ENCODE measurements around the gene ZNF691.

ZNF691 gene

GRCh38 chr1:42835422-42835821, 11.0 kb upstream of the ZNF691 start:
- H3K4me2 ChIP-seq (ENCODE audit: low read depth, low read length, poor library complexity, severe bottlenecking) = no peak overlapping the region
- no peaks in the 10 kb centered on the region for H3K36me3 ChIP-seq (ENCODE audit: insufficient read depth, low read length)
- no peaks in the 10 kb centered on the region for H3K27me3 ChIP-seq (ENCODE audit: insufficient read depth, low read length, poor library complexity, severe bottlenecking)
- H3K9ac ChIP-seq (ENCODE audit: low read depth, low read length, poor library complexity, severe bottlenecking) = no peak overlapping the region
- no peak overlapping the region for H2AFZ ChIP-seq (ENCODE audit: low read length)
- no peaks in the 10 kb centered on the region for H3K4me1 ChIP-seq (ENCODE audit: insufficient read depth, low read length, poor library complexity, severe bottlenecking)
- no peak overlapping the region for H3K4me3 ChIP-seq (ENCODE audit: low read length, poor library complexity, severe bottlenecking)
- no peaks in the 10 kb centered on the region for H4K20me1 ChIP-seq (ENCODE audit: insufficient read depth, low read length, poor library complexity, severe bottlenecking)
- no peaks in the 10 kb centered on the region for H3K9me2 ChIP-seq (replicated peaks; ENCODE audit: low read depth, low read length)
- TF ChIP-seq, protein P1, sequence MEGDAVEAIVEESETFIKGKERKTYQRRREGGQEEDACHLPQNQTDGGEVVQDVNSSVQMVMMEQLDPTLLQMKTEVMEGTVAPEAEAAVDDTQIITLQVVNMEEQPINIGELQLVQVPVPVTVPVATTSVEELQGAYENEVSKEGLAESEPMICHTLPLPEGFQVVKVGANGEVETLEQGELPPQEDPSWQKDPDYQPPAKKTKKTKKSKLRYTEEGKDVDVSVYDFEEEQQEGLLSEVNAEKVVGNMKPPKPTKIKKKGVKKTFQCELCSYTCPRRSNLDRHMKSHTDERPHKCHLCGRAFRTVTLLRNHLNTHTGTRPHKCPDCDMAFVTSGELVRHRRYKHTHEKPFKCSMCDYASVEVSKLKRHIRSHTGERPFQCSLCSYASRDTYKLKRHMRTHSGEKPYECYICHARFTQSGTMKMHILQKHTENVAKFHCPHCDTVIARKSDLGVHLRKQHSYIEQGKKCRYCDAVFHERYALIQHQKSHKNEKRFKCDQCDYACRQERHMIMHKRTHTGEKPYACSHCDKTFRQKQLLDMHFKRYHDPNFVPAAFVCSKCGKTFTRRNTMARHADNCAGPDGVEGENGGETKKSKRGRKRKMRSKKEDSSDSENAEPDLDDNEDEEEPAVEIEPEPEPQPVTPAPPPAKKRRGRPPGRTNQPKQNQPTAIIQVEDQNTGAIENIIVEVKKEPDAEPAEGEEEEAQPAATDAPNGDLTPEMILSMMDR (conservative IDR thresholded peaks at IDR 0.05; ENCODE audit: low read length) = no peak
- no peak for TF ChIP-seq EZH2phosphoT487 (IDR thresholded peaks at IDR 0.05; ENCODE audit: borderline replicate concordance)
- no peaks in the 10 kb centered on the region for H3K9me3 ChIP-seq (ENCODE audit: insufficient read depth, low read depth, low read length)
- H3F3A ChIP-seq (ENCODE audit: low read depth) = no peaks in the 10 kb centered on the region
- no peaks in the 10 kb centered on the region for H3K79me2 ChIP-seq (ENCODE audit: insufficient read depth, low read length)

DNA sequence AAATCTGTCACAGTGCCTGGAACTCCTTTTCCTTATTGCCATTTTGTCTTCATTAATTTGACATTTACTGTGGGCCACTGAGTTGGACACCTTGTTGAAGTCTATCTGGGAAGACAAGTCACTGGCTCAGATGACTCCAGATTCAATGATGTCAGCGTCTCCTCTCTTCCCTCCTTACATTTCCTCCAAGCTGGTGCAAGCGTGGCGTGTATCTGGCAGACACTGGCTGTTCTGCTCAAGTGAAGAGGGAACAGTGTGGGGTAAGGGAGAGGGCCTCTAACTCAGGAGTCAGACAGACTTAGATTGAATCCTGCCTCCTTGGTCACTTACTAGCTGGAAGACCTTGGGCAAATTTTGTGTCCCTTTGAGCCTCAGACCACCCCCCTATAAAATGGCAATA, 8.7 kb upstream of the ZNF691 start:
- H3F3A ChIP-seq (ENCODE audit: low read depth) = no peaks in the 10 kb centered on the region
- H3K9ac ChIP-seq (ENCODE audit: low read depth, low read length, poor library complexity, severe bottlenecking) = no peak overlapping the region
- no peaks in the 10 kb centered on the region for H4K20me1 ChIP-seq (ENCODE audit: insufficient read depth, low read length, poor library complexity, severe bottlenecking)
- no peaks in the 10 kb centered on the region for H3K9me2 ChIP-seq (replicated peaks; ENCODE audit: low read depth, low read length)
- no peaks in the 10 kb centered on the region for H3K79me2 ChIP-seq (ENCODE audit: insufficient read depth, low read length)
- no peak overlapping the region for H3K4me3 ChIP-seq (ENCODE audit: low read length, poor library complexity, severe bottlenecking)
- H3K4me1 ChIP-seq (ENCODE audit: insufficient read depth, low read length, poor library complexity, severe bottlenecking) = no peaks in the 10 kb centered on the region
- no peak overlapping the region for H3K4me2 ChIP-seq (ENCODE audit: low read depth, low read length, poor library complexity, severe bottlenecking)
- H3K9me3 ChIP-seq (ENCODE audit: insufficient read depth, low read depth, low read length) = no peaks in the 10 kb centered on the region
- TF ChIP-seq EZH2phosphoT487 (IDR thresholded peaks at IDR 0.05; ENCODE audit: borderline replicate concordance) = no peak
- TF ChIP-seq, protein P1 (conservative IDR thresholded peaks at IDR 0.05; ENCODE audit: low read length) = no peak
- no peaks in the 10 kb centered on the region for H3K27me3 ChIP-seq (ENCODE audit: insufficient read depth, low read length, poor library complexity, severe bottlenecking)
- no peaks in the 10 kb centered on the region for H3K36me3 ChIP-seq (ENCODE audit: insufficient read depth, low read length)
- H2AFZ ChIP-seq (ENCODE audit: low read length) = no peak overlapping the region

DNA sequence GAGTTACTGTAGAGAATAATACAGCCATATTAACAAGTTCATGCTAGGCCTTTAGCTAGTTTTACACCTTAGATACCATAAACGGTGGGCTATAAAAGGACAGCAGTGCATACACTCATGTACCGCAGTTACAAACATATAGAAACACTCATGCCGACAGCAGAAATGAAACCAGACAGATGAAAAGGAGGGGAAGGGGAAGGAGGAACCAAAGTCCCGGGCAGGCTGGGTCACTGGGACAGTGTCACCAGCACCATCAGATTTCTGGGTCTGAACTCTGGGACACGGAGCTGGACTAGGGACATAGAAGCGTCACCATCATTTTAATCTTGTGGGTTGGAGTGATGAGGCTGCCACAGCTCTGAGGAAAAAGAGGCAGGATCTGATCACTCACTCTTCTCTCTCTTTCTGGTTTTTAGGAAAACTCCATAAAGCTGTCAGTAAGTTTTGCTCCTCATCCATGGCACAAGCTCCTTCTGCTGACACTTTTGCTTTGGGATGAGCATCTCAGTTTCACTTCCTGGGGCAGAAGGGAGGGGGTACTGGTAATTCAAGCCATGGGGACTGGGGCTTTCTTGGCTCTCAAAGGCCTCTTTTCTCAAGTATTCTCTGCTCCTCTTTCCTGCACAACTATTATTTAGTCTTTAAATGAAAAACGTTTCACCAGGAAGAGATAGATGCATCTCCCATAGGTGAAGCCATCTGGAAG, 7.8 kb upstream of the ZNF691 start:
- H3K4me2 ChIP-seq (ENCODE audit: low read depth, low read length, poor library complexity, severe bottlenecking) = no peak overlapping the region
- no peak overlapping the region for H3K4me3 ChIP-seq (ENCODE audit: low read length, poor library complexity, severe bottlenecking)
- no peaks in the 10 kb centered on the region for H3K27me3 ChIP-seq (ENCODE audit: insufficient read depth, low read length, poor library complexity, severe bottlenecking)
- no peaks in the 10 kb centered on the region for H3K36me3 ChIP-seq (ENCODE audit: insufficient read depth, low read length)
- H2AFZ ChIP-seq (ENCODE audit: low read length) = no peak overlapping the region
- no peaks in the 10 kb centered on the region for H3K9me3 ChIP-seq (ENCODE audit: insufficient read depth, low read depth, low read length)
- H3F3A ChIP-seq (ENCODE audit: low read depth) = no peaks in the 10 kb centered on the region
- TF ChIP-seq EZH2phosphoT487 (IDR thresholded peaks at IDR 0.05; ENCODE audit: borderline replicate concordance) = no peak
- TF ChIP-seq, protein P1 (conservative IDR thresholded peaks at IDR 0.05; ENCODE audit: low read length) = no peak
- no peaks in the 10 kb centered on the region for H3K79me2 ChIP-seq (ENCODE audit: insufficient read depth, low read length)
- H3K4me1 ChIP-seq (ENCODE audit: insufficient read depth, low read length, poor library complexity, severe bottlenecking) = no peaks in the 10 kb centered on the region
- no peak overlapping the region for H3K9ac ChIP-seq (ENCODE audit: low read depth, low read length, poor library complexity, severe bottlenecking)
- no peaks in the 10 kb centered on the region for H4K20me1 ChIP-seq (ENCODE audit: insufficient read depth, low read length, poor library complexity, severe bottlenecking)
- no peaks in the 10 kb centered on the region for H3K9me2 ChIP-seq (replicated peaks; ENCODE audit: low read depth, low read length)
